Endothelial cell of umbilical vein (primary cell): ENCODE results near the gene RMND5B. TPM values are rescaled to one million over a fixed set of nuclear protein-coding genes. Genes with fewer than 3 reads are reported as not detected.

Experiments used
- BruUV-seq: library from RNA; stranded (reverse); fragments of 400-500 nt; replicated peaks from 2 replicates; lab custom pipeline; 2021; lab: Mats Ljungman, UMichigan
- CTCF ChIA-PET: fragments of 300-600, 350-600 bp; sonication (Branson Sonifier 250); formaldehyde crosslinking; loops from one replicate; lab custom pipeline; 2021; ENCODE audit warnings: antibody characterized with exemption, inconsistent platforms; lab: Charles Lee
- POLR2A ChIA-PET: fragments of 300-600, 350-600 bp; sonication (Branson Sonifier 250); formaldehyde crosslinking; loops from one replicate; lab custom pipeline; 2021; ENCODE audit warnings: antibody characterized with exemption, inconsistent platforms; lab: Charles Lee
- DNase-seq: peaks from one replicate; pipeline ENCODE4 v3.0.0-alpha.2; 2011; ENCODE audit warnings: low read depth, low spot score
- FAIRE-seq: peaks from 2 replicates; lab custom pipeline; 2011; peaks lifted over from hg19 to GRCh38; lab: Jason Lieb, UNC
- H2AFZ ChIP-seq: 2 replicates; pipeline ENCODE4 v1.6.0; 2012; ENCODE audit warnings: low read depth, low read length, control low read depth, inconsistent platforms
- H3K27ac ChIP-seq: 2 replicates; pipeline ENCODE4 v1.5.1; 2011; ENCODE audit warnings: low read depth, mild to moderate bottlenecking, control low read depth, low read length, moderate library complexity; ENCODE audit not compliant: insufficient read depth
- H3K27me3 ChIP-seq, 2 experiments: 2 replicates each; pipeline versions ENCODE4 v1.6.0 to v1.6.1; 2011; ENCODE audit warnings: low read length in 2 of 2, mixed read lengths in 1 of 2; ENCODE audit not compliant: control insufficient read depth in 2 of 2, insufficient read depth in 2 of 2
- H3K36me3 ChIP-seq, 2 experiments: 2 replicates in 1 of 2; 3 replicates in 1 of 2; pipeline ENCODE4 v1.5.1; 2011; ENCODE audit warnings: low read length in 2 of 2, mild to moderate bottlenecking in 1 of 2, moderate library complexity in 1 of 2; ENCODE audit not compliant: control insufficient read depth in 2 of 2, insufficient read depth in 2 of 2; ENCODE audit errors: extremely low read depth in 1 of 2
- H3K4me1 ChIP-seq: 3 replicates; pipeline ENCODE4 v1.5.1; 2011; ENCODE audit warnings: mild to moderate bottlenecking, low read length; ENCODE audit not compliant: control insufficient read depth, insufficient read depth; ENCODE audit errors: extremely low read depth
- H3K4me2 ChIP-seq: 2 replicates; pipeline ENCODE4 v1.6.1; 2011; ENCODE audit warnings: low read length, control low read depth, mixed read lengths; ENCODE audit not compliant: insufficient read depth
- H3K4me3 ChIP-seq, 3 experiments: fragments of 200-600 bp in 1 of 3; sonication (generic), shearing (Covaris generic) in 1 of 3; replicated peaks in 1 of 3; 2 replicates each; pipeline ENCODE4 v1.5.1; 2011 to 2016; ENCODE audit warnings: control low read depth in 3 of 3, low read length in 3 of 3, mild to moderate bottlenecking in 2 of 3, inconsistent platforms in 1 of 3, low read depth in 1 of 3, moderate library complexity in 1 of 3; ENCODE audit not compliant: insufficient read depth in 1 of 3
- H3K79me2 ChIP-seq: 2 replicates; pipeline ENCODE4 v1.6.0; 2012; ENCODE audit warnings: low read length, inconsistent platforms; ENCODE audit not compliant: control insufficient read depth, insufficient read depth
- H3K9ac ChIP-seq: replicated peaks from 2 replicates; pipeline ENCODE3; 2011; ENCODE audit warnings: low read length, control low read depth; ENCODE audit not compliant: insufficient read depth; ENCODE audit errors: extremely low read depth
- H3K9me1 ChIP-seq: replicated peaks from 3 replicates; pipeline ENCODE4 v1.6.0; 2011; ENCODE audit warnings: mild to moderate bottlenecking, low read length; ENCODE audit not compliant: control insufficient read depth, insufficient read depth; ENCODE audit errors: extremely low read depth
- H3K9me3 ChIP-seq: replicated peaks from 2 replicates; pipeline ENCODE4 v1.5.1; 2012; ENCODE audit warnings: low read length, inconsistent platforms; ENCODE audit not compliant: control insufficient read depth, insufficient read depth
- H4K20me1 ChIP-seq: replicated peaks from 2 replicates; pipeline ENCODE3; 2011; ENCODE audit warnings: mild to moderate bottlenecking, low read length; ENCODE audit not compliant: control insufficient read depth, insufficient read depth; ENCODE audit errors: extremely low read depth
- CTCF ChIP-seq, 2 donors: IDR thresholded peaks; 1 replicate in 1 of 2; 2 replicates in 1 of 2; pipeline ENCODE4 v1.5.1; 2011; ENCODE audit warnings: low read length in 2 of 2, mild to moderate bottlenecking in 2 of 2, moderate library complexity in 2 of 2, control low read depth in 1 of 2, inconsistent platforms in 1 of 2, low read depth in 1 of 2; ENCODE audit not compliant: insufficient read depth in 1 of 2; ENCODE audit errors: extremely low read depth in 1 of 2
- EZH2 ChIP-seq: IDR thresholded peaks from 2 replicates; pipeline ENCODE4 v1.6.1; 2012; ENCODE audit warnings: borderline replicate concordance, low read depth, mild to moderate bottlenecking, moderate library complexity, low read length, inconsistent platforms; ENCODE audit not compliant: severe bottlenecking
- FOS ChIP-seq: IDR thresholded peaks from 2 replicates; pipeline ENCODE4 v1.6.1; 2011; ENCODE audit warnings: mild to moderate bottlenecking, low read length, moderate library complexity, borderline replicate concordance; ENCODE audit not compliant: insufficient read depth
- GATA2 ChIP-seq: IDR thresholded peaks from 2 replicates; pipeline ENCODE4 v1.7.0; 2011; ENCODE audit warnings: low read depth, mild to moderate bottlenecking, moderate library complexity, mixed read lengths, low read length; ENCODE audit not compliant: insufficient read length, insufficient read depth
- JUN ChIP-seq: IDR thresholded peaks from 2 replicates; pipeline ENCODE4 v1.6.1; 2011; ENCODE audit warnings: borderline replicate concordance, low read depth; ENCODE audit not compliant: insufficient read length, insufficient read depth
- MAX ChIP-seq: IDR thresholded peaks from 2 replicates; pipeline ENCODE4 v1.6.1; 2011; ENCODE audit not compliant: insufficient read depth, insufficient read length
- MYC ChIP-seq: IDR thresholded peaks from one replicate; pipeline ENCODE4 v1.6.1; 2011; ENCODE audit warnings: mild to moderate bottlenecking, low read depth, low read length
- POLR2A ChIP-seq: IDR thresholded peaks from 2 replicates; pipeline ENCODE4 v1.6.1; 2012; ENCODE audit warnings: low read depth, mild to moderate bottlenecking, control low read depth, low read length
- POLR2AphosphoS5 ChIP-seq: IDR thresholded peaks from 2 replicates; pipeline ENCODE4 v1.6.1; 2012; ENCODE audit warnings: low read depth, mild to moderate bottlenecking, control low read depth, low read length, moderate library complexity; ENCODE audit not compliant: insufficient read depth
- dilution Hi-C: fragments of 300-500 bp; cut with MboI; formaldehyde crosslinking; loops from one replicate; pipeline ENCODE4 v1.15.0; 2019; ENCODE audit warnings: low sequenced_read_pairs; ENCODE audit not compliant: extremely low pct_ligation_motif_present
- intact Hi-C: fragments of 100-400 bp; cut with micrococcal nuclease; formaldehyde crosslinking; loops from one replicate; pipeline ENCODE4 v1.10.0; 2022
- polyA plus RNA-seq, 4 experiments: library from polyadenylated mRNA; depleted of rRNA in 3 of 4; stranded (reverse) in 3 of 4; unstranded in 1 of 4; fragments of >200 nt; gene quantifications; 2 replicates each; pipeline versions ENCODE4 v1.2.1 to v1.2.3, GENCODE V29; 2011 to 2012; ENCODE audit warnings: missing spikeins in 1 of 4
- total RNA-seq: library from RNA; stranded (reverse); gene quantifications from 2 replicates; pipeline ENCODE4 v1.2.3, GENCODE V29; 2021

The RMND5B gene
- total and polyA plus RNA-seq, 2 donors (not counting 3 experiments of a cell fraction or from before 2014, with no cell fraction given) = 38.2 to 40.2 TPM

- H3K9ac ChIP-seq = no peak overlapping the region
- peaks cover 6% of the 10 kb centered on the region for H3K4me1 ChIP-seq
- intact Hi-C loops (loop anchor here (2.0 kb wide), 1 partner anchor 50 kb away; the partner anchor contains the start of gene HNRNPAB), dilution Hi-C loops (no loop called here)
- no peaks in the 10 kb centered on the region for H3K27me3 ChIP-seq
- H3K9me1 ChIP-seq = no peaks in the 10 kb centered on the region
- TF ChIP-seq GATA2 (no peak), EZH2 (no peak), MAX (no peak), CTCF (IDR thresholded peaks at IDR 0.05; ENCODE audit: extremely low read depth in 1 of 2, insufficient read depth in 1 of 2, low read depth in 1 of 2, low read length in 2 of 2) (no peak), FOS (no peak), MYC (no peak), POLR2A (no peak), POLR2AphosphoS5 (no peak), JUN (no peak)
- no peak overlapping the region for H2AFZ ChIP-seq
- peaks cover 6 to 9% of the 10 kb centered on the region in 2 experiments for H3K36me3 ChIP-seq
- no peak overlapping the region for H3K4me2 ChIP-seq
- H4K20me1 ChIP-seq = no peaks in the 10 kb centered on the region
- no peak for DNase-seq
- ChIA-PET POLR2A (no interaction called here), CTCF (interaction anchor here (5.3 kb wide), 1 partner anchor 78 kb away, joined by 44 read pairs; no protein-coding TSS in a partner anchor)
- no peaks in the 10 kb centered on the region for H3K9me3 ChIP-seq
- peaks cover 17% of the 10 kb centered on the region for H3K79me2 ChIP-seq
- FAIRE-seq = no peak
- no peak overlapping the region for H3K27ac ChIP-seq
- no peak overlapping the region for H3K4me3 ChIP-seq
- BruUV-seq = no TSS peak
These were observed 24.3 kb downstream of the RMND5B start for GRCh38 chr5:178155065-178155464.
